Small intestine (tissue), 7 donors: ENCODE measurements around the gene GRAMD1A. TPM values are rescaled to one million over a fixed set of nuclear protein-coding genes. Genes with fewer than 3 reads are reported as not detected.

Experiments used
- DNase-seq, 2 donors: peaks; one replicate each; pipeline versions ENCODE4 v3.0.0 to v3.0.0-alpha.2; 2013
- FAIRE-seq: peaks from 2 replicates; lab custom pipeline; 2012; peaks lifted over from hg19 to GRCh38; lab: Jason Lieb, UNC
- H3K27ac ChIP-seq, 3 donors: one replicate each; pipeline ENCODE4 v1.5.1; 2013; ENCODE audit warnings: low read length in 2 of 3, mild to moderate bottlenecking in 2 of 3, control low read depth in 1 of 3, inconsistent platforms in 1 of 3, low read depth in 1 of 3, moderate library complexity in 1 of 3
- H3K27me3 ChIP-seq, 3 donors: one replicate each; pipeline ENCODE4 v1.6.1; 2013; ENCODE audit warnings: low read length in 3 of 3, inconsistent platforms in 1 of 3; ENCODE audit not compliant: control insufficient read depth in 3 of 3, insufficient read depth in 3 of 3
- H3K36me3 ChIP-seq, 3 donors: one replicate each; pipeline ENCODE4 v1.6.1; 2013; ENCODE audit warnings: low read length in 3 of 3, inconsistent platforms in 1 of 3, low read depth in 1 of 3, mild to moderate bottlenecking in 1 of 3, moderate library complexity in 1 of 3; ENCODE audit not compliant: control insufficient read depth in 3 of 3, insufficient read depth in 2 of 3
- H3K4me1 ChIP-seq, 3 donors: one replicate each; pipeline ENCODE4 v1.6.1; 2013; ENCODE audit warnings: low read length in 2 of 3, inconsistent platforms in 1 of 3, low read depth in 1 of 3, mild to moderate bottlenecking in 1 of 3, moderate library complexity in 1 of 3; ENCODE audit not compliant: control insufficient read depth in 3 of 3, insufficient read depth in 2 of 3
- H3K4me3 ChIP-seq, 3 donors: one replicate each; pipeline ENCODE4 v1.5.1; 2013; ENCODE audit warnings: low read length in 3 of 3, control low read depth in 1 of 3, inconsistent platforms in 1 of 3, low read depth in 1 of 3, mild to moderate bottlenecking in 1 of 3, moderate library complexity in 1 of 3
- H3K9me3 ChIP-seq, 2 donors: one replicate each; pipeline ENCODE4 v1.6.1; 2013; ENCODE audit warnings: low read depth in 1 of 2, low read length in 1 of 2; ENCODE audit not compliant: control insufficient read depth in 2 of 2, insufficient read depth in 1 of 2
- WGBS, 3 donors: extraction: QIAGEN DNeasy Blood & Tissue Kit; methylation state at CpG; one replicate each; pipeline ENCODE4 v1.1.7; 2013; 5-methylcytosine and 5-hydroxymethylcytosine counted together
- polyA plus RNA-seq, 4 donors: library from polyadenylated mRNA; stranded (reverse) in 3 of 4; unstranded in 1 of 4; fragments of 200-250 nt in 3 of 4; fragments of 120-200 nt in 1 of 4; gene quantifications; one replicate each; pipeline versions ENCODE4 v1.2.1 to v1.2.3, GENCODE V29; 2013
- donor health status: healthy with polysubstance abuse.
- donor health status: control.
- donor health status: control.
- donor health status: Bipolar disorder and iron deficiency.
- donor health status: healthy.

GRAMD1A gene
- polyA plus RNA-seq, 4 donors, result 2.0 to 47.0 (median 22.3) TPM

DNA sequence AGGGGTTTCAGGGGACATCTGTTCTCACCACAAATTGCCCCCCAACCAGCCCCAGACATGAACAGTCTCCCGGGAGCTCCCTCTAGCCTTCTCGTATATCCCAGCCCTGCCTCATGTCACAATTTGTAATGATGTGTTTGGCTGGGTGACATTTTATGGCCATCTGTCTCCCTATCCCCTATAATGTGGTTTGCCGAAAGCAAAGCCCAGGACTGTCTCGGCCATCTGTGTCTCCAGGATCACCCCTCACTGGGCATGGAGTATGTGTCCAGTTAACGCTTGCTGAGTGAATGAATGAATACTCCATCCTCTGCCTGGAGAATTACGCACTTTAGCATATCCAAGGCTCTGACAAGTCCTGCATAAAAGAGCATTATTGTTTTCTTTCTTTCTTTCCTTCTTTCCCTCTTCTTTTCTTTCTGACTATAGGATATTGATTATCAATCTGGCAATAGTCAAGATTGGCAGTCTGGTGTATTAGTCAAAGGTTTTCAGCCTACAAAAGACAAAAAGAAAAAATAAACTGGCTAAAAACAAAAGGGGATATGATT lies 56.5 kb downstream of the GRAMD1A start:
- Histone ChIP-seq H3K27me3 (peaks cover 0 to 3% (median 0%) of the 10 kb centered on the region in 3 donors), H3K4me3 (no peak overlapping the region), H3K9me3 (no peaks in the 10 kb centered on the region), H3K27ac (no peak overlapping the region), H3K4me1 (no peaks in the 10 kb centered on the region), H3K36me3 (peaks cover 0 to 68% (median 0%) of the 10 kb centered on the region in 3 donors)
- FAIRE-seq (no peak), DNase-seq (no peak)
- 76 to 79% (median 77%) methylated on average over 6 of the region's 6 CpGs for whole genome bisulfite sequencing, 3 donors

GRCh38 chr19:35058370-35058769 lies 58.2 kb downstream of the GRAMD1A start:
- H3K27ac ChIP-seq, result no peak overlapping the region
- 71 to 79% (median 73%) methylated on average over 2 of the region's 2 CpGs for WGBS, 3 donors
- FAIRE-seq, result peak; percentile 53

DNA sequence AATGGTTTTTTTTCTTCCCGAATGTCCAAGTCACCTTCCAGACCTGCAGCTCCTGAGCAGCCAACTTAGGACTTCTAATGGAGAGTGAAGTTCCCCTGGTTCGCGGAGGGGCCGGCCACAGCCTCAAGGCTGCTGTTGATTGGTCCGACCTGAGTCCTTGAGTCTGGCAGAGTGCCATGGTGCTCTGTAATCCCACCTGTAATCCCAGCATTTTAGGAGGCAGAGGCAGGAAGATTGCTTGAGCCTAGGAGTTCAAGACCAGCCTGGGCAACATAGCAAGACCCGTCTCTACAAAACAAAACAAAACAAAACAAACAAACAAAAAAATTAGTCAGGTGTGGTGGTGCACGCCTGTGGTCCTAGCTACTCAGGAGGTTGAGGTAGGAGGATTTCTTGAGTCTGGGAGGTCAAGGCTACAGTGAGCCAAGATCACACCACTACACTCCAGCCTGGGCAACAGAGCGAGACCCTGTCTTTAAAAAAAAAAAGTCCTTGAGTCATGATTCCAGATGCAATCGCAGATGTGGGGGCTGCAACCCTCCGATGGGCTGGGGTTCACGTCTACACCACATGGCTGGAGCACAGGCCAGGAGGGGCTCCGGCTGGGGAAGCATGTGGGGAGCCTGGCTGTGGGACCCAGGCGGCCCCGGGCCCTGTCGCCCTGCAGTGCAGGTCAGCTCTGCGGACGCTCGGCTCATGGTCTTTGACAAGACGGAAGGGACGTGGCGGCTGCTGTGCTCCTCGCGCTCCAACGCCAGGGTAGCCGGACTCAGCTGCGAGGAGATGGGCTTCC lies 59.1 kb downstream of the GRAMD1A start:
- Histone ChIP-seq H3K4me3 (no peak overlapping the region), H3K27me3 (peaks cover 0 to 3% (median 0%) of the 10 kb centered on the region in 3 donors), H3K36me3 (peaks cover 0 to 53% (median 0%) of the 10 kb centered on the region in 3 donors), H3K27ac (no peak overlapping the region), H3K4me1 (no peaks in the 10 kb centered on the region), H3K9me3 (no peaks in the 10 kb centered on the region)
- DNase-seq, result no peak
- WGBS, 3 donors, result 85 to 88% (median 87%) methylated on average over 26 of the region's 26 CpGs
- no peak for FAIRE-seq

More at GRCh38 chr19:35058370-35058769, 58.2 kb downstream of the GRAMD1A start:
- Histone ChIP-seq H3K4me3 (no peak overlapping the region), H3K4me1 (no peaks in the 10 kb centered on the region), H3K36me3 (peaks cover 0 to 58% (median 0%) of the 10 kb centered on the region in 3 donors), H3K9me3 (no peaks in the 10 kb centered on the region), H3K27me3 (peaks cover 0 to 3% (median 0%) of the 10 kb centered on the region in 3 donors)
- DNase-seq, result no peak

DNA sequence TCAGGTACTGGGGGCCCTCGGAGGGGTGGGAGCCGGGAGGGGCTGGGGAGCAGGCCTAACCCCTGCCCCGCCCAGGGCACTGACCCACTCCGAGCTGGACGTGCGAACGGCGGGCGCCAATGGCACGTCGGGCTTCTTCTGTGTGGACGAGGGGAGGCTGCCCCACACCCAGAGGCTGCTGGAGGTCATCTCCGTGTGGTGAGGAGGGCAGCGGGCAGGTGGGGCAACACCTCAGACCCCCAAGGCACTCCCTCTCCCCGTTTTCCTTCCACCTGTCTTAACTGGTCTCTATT lies 59.6 kb downstream of the GRAMD1A start:
- Histone ChIP-seq H3K9me3 (no peaks in the 10 kb centered on the region), H3K4me1 (no peaks in the 10 kb centered on the region), H3K27me3 (peaks cover 0 to 1% (median 0%) of the 10 kb centered on the region in 3 donors), H3K27ac (no peak overlapping the region), H3K4me3 (no peak overlapping the region), H3K36me3 (peaks cover 0 to 49% (median 0%) of the 10 kb centered on the region in 3 donors)
- no peak for DNase-seq
- 77 to 85% (median 84%) methylated on average over 14 to 15 of the region's 15 CpGs for WGBS, 3 donors
- no peak for FAIRE-seq

GRCh38 chr19:35060160-35060855 lies 60.2 kb downstream of the GRAMD1A start:
- H3K27ac ChIP-seq, result no peak overlapping the region
- H3K4me3 ChIP-seq, result no peak overlapping the region
- H3K4me1 ChIP-seq, result no peaks in the 10 kb centered on the region
- no peaks in the 10 kb centered on the region for H3K9me3 ChIP-seq
- H3K36me3 ChIP-seq, result peaks cover 0 to 48% (median 0%) of the 10 kb centered on the region in 3 donors
- FAIRE-seq, result no peak
- no peak for DNase-seq
- WGBS, 3 donors, result 90 to 91% (median 90%) methylated on average over 27 to 29 of the region's 29 CpGs
- no peaks in the 10 kb centered on the region for H3K27me3 ChIP-seq

DNA sequence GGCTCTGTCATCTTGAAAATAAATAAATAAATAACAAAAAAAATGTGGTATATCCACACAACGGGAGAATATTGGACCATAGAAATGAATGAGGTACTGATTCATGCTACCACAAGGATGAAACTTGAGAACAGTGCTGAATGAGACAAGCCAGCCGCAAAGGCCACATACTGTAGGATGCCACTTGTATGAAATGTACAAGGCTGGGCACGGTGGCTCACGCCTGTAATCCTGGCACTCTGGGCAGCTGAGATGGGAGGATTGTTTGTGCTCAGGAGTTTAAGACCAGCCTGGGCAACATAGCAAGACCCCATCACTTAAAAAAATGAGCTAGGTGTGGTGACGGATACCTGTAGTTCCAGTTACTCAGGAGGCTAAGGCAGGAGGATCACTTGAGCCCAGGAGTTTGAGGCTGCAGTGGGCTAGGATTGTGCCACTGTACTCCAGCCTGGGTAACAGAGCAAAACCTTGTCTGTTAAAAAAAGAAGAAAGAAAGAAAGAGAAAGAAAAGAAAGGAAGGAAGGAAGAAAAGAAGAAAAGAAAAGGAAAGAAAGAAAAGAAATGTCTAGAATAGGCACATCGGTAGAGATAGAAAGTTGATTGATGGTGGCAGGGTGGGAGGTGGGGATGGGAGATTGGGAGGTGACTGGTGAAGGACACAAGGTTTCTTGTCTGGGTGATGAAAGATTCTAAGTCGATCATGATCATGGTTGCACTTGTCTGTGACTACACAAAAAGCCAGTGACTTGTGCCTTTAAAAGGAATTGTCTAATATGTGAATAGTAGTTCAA lies 61.7 kb downstream of the GRAMD1A start:
- Histone ChIP-seq H3K4me1 (no peaks in the 10 kb centered on the region), H3K36me3 (peaks cover 0 to 46% (median 0%) of the 10 kb centered on the region in 3 donors), H3K9me3 (peaks cover 0 to 2% of the 10 kb centered on the region in 2 donors), H3K4me3 (no peak overlapping the region), H3K27me3 (no peaks in the 10 kb centered on the region), H3K27ac (no peak overlapping the region)
- 75 to 82% (median 80%) methylated on average over 7 of the region's 7 CpGs for WGBS, 3 donors
- FAIRE-seq (no peak), DNase-seq (no peak)

DNA sequence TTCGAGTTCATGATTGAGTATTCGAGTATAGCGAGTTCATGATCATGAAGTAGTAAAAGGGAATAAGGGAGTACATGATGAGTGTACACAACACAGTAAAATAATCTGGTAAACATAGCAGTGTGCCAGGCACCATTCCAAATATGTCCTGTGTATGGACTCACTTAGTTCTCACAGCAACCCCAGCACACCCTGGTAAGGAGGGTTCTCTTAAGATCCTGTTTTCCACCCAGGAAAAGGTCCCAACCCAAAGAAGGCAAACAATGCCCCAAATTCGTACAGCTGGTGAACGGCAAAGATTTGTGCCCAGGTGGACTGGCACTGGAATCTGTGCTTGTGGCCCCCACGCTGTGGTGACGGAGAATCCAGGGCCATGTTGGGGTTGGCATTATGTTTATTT lies 62.8 kb downstream of the GRAMD1A start:
- WGBS, 3 donors, result 83 to 89% (median 89%) methylated on average over 7 of the region's 7 CpGs
- Histone ChIP-seq H3K4me1 (no peaks in the 10 kb centered on the region), H3K4me3 (no peak overlapping the region), H3K36me3 (peaks cover 0 to 40% (median 0%) of the 10 kb centered on the region in 3 donors), H3K9me3 (peaks cover 0 to 3% of the 10 kb centered on the region in 2 donors), H3K27ac (no peak overlapping the region), H3K27me3 (no peaks in the 10 kb centered on the region)
- FAIRE-seq (no peak), DNase-seq (no peak)
